IPS DF 6.9 (cell line): ENCODE results near the gene CARS1.

ENCODE experiments used
- DNase-seq: peaks from one replicate; pipeline ENCODE4 v3.0.0-alpha.2; 2013; ENCODE audit warnings: low read depth, low spot score
- H3K27ac ChIP-seq: one replicate; pipeline ENCODE4 v1.5.1; 2013; ENCODE audit warnings: low read length, control low read depth
- H3K27me3 ChIP-seq: 2 replicates; pipeline ENCODE4 v1.6.1; 2013; ENCODE audit warnings: mild to moderate bottlenecking, low read length; ENCODE audit not compliant: control insufficient read depth, insufficient read depth
- H3K36me3 ChIP-seq: 2 replicates; pipeline ENCODE4 v1.6.1; 2013; ENCODE audit warnings: low read length; ENCODE audit not compliant: control insufficient read depth, insufficient read depth
- H3K4me1 ChIP-seq: 2 replicates; pipeline ENCODE4 v1.6.1; 2013; ENCODE audit warnings: low read length; ENCODE audit not compliant: control insufficient read depth, insufficient read depth
- H3K4me3 ChIP-seq: 2 replicates; pipeline ENCODE4 v1.5.1; 2013; ENCODE audit warnings: mild to moderate bottlenecking, low read length
- H3K9me3 ChIP-seq: 2 replicates; pipeline ENCODE4 v1.6.1; 2013; ENCODE audit warnings: low read length, inconsistent platforms; ENCODE audit not compliant: control insufficient read depth, insufficient read depth
- WGBS: extraction: QIAGEN DNeasy Blood & Tissue Kit; methylation state at CpG from one replicate; pipeline ENCODE4 v1.1.7; 2013; ENCODE audit warnings: mixed read lengths, missing lambda C conversion rate; ENCODE audit not compliant: insufficient read length, insufficient coverage; 5-methylcytosine and 5-hydroxymethylcytosine counted together

Gene CARS1

DNA sequence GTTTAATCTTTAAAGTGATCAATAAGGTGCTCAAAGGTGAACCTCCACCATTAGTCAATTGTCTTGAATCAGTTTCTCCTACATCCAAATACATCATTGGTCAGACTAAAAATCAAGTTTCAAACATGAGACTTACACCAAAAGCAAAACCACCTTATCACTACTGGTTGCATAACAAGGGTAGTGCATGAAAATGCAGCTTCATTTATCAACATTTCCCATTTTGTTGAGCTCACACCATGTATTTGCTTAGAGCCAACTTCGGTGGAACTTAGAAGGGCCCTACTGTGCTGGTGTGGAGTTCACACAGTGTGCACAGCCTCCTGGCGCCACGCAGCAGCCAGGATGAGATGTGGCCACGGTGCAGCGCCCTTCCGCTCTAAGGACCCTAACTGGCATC, 104.9 kb downstream of the CARS1 start:
- no peaks in the 10 kb centered on the region; the same call in 1 of the 2 replicates for H3K4me1 ChIP-seq
- no peaks in the 10 kb centered on the region for H3K27me3 ChIP-seq
- no CpG with 5 or more reads among the region's 6 CpGs for WGBS
- no peak overlapping the region for H3K4me3 ChIP-seq
- H3K36me3 ChIP-seq: peaks cover 34% of the 10 kb centered on the region
- DNase-seq: no peak
- H3K9me3 ChIP-seq: no peaks in the 10 kb centered on the region
- no peak overlapping the region for H3K27ac ChIP-seq

DNA sequence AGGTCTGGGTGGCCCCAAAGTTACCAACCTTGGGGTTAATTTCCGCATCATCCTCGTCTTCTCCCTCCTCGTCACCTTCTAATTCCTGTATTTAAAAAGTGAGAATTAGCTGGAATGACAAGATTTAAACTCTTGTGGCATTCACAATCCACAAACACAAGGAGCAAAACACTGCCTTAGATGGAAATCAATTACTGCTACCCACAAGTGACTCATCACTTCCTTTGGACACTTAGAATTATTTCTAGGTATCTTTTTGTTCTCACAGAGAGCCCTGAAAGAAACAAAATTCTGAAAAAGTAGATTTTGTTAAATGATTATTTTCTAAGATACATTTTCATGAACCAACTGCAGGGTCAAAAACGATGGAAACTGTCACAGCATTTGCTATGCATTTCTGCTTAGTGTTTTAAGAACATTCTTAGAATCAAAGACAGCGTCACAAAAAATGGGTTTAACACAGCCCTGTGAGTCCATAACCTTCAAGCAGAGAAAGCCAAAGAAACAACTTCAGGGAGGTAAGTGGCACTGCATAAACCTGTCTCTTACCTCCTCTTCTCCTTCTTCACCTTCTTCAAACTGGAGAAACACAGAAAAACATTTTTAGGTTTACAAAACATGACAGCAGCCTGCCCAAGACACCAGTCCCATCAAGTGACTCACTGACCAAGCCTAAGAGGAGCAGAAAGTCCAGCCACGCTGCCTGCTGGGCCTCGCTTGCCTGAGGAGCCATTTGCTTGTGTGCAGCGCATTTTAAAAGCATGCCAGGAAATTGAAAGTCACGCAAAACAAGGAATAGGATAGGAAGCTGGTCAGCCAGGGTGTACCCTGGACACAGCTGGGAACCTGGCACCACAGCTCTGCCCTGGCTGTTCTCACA, 105.8 kb downstream of the CARS1 start:
- Histone ChIP-seq H3K36me3 (peaks cover 35% of the 10 kb centered on the region), H3K27ac (no peak overlapping the region), H3K4me3 (no peak overlapping the region), H3K9me3 (no peaks in the 10 kb centered on the region), H3K27me3 (no peaks in the 10 kb centered on the region), H3K4me1 (no peaks in the 10 kb centered on the region; the same call in 1 of the 2 replicates)
- DNase-seq: no peak
- no CpG with 5 or more reads among the region's 9 CpGs for WGBS
